Testis (tissue), 2 donors: ENCODE results near the gene FAM221B.

ENCODE experiments used
- CTCF ChIP-seq, 3 experiments: fragments of 450-650 bp in 2 of 3; fragments of 200-600 bp in 1 of 3; sonication (generic) in 1 of 3; IDR thresholded peaks; one replicate each; pipeline ENCODE4 v1.5.1; 2016 to 2019; ENCODE audit warnings: antibody characterized with exemption in 3 of 3, mild to moderate bottlenecking in 2 of 3, moderate library complexity in 1 of 3
- POLR2A ChIP-seq: fragments of 450-650 bp; IDR thresholded peaks from one replicate; pipeline ENCODE4 v1.6.1; 2017; ENCODE audit warnings: antibody characterized with exemption, mild to moderate bottlenecking, moderate library complexity

GRCh38 chr9:35778496-35778895 lies 50.0 kb downstream of the FAM221B start:
- TF ChIP-seq POLR2A (no peak), CTCF (IDR thresholded peaks at IDR 0.05) (no peak)
